Panc1 (cell line): ENCODE data around the gene ATXN3L.

Experiments
- POLR2AphosphoS5 ChIP-seq: IDR thresholded peaks from 2 replicates; pipeline ENCODE4 v1.6.1; 2012; ENCODE audit warnings: mild to moderate bottlenecking, low read depth, low read length, moderate library complexity
- SIN3A ChIP-seq: IDR thresholded peaks from 2 replicates; pipeline ENCODE4 v1.6.1; 2012; ENCODE audit warnings: low read depth, mild to moderate bottlenecking, low read length, moderate library complexity, borderline replicate concordance; ENCODE audit not compliant: insufficient read depth
- TCF7L2 ChIP-seq: IDR thresholded peaks from 2 replicates; pipeline ENCODE4 v1.6.1; 2011; ENCODE audit warnings: mild to moderate bottlenecking, low read depth, low read length, inconsistent platforms
- TF ChIP-seq, protein P1 (sequence below): fragments of 450-650 bp; IDR thresholded peaks from 2 replicates; pipeline ENCODE4 v1.5.1; 2017; ENCODE audit warnings: mild to moderate bottlenecking
- TF ChIP-seq, protein P2 (sequence below), 2 experiments: IDR thresholded peaks; 2 replicates each; pipeline ENCODE4 v1.6.1; 2011 to 2012; ENCODE audit warnings: low read depth in 2 of 2, control low read depth in 1 of 2, low read length in 1 of 2, mild to moderate bottlenecking in 1 of 2, moderate library complexity in 1 of 2; ENCODE audit not compliant: insufficient read depth in 1 of 2

DNA sequence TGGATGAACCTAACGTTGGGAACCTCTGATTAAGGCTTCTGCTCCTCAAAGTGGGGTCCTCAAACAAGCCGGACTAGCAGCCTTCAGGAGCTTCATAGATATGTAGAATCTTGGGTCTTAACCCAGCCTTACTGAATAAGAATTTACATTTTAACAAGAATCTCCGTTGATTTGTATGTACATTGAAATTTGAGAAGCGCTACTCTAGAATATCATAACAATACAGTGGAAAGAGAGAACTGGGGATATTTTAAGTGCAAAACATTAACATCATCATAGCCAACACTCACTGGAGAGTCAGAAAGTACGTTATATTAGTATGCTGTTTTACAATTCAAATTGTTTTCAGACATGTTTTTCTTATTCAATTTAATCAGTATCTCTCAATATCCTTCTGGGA is 31.2 kb downstream of the ATXN3L start:
- TF ChIP-seq, protein P1, sequence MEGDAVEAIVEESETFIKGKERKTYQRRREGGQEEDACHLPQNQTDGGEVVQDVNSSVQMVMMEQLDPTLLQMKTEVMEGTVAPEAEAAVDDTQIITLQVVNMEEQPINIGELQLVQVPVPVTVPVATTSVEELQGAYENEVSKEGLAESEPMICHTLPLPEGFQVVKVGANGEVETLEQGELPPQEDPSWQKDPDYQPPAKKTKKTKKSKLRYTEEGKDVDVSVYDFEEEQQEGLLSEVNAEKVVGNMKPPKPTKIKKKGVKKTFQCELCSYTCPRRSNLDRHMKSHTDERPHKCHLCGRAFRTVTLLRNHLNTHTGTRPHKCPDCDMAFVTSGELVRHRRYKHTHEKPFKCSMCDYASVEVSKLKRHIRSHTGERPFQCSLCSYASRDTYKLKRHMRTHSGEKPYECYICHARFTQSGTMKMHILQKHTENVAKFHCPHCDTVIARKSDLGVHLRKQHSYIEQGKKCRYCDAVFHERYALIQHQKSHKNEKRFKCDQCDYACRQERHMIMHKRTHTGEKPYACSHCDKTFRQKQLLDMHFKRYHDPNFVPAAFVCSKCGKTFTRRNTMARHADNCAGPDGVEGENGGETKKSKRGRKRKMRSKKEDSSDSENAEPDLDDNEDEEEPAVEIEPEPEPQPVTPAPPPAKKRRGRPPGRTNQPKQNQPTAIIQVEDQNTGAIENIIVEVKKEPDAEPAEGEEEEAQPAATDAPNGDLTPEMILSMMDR, result no peak
- TF ChIP-seq SIN3A (no peak), POLR2AphosphoS5 (no peak), TCF7L2 (no peak)
- TF ChIP-seq, protein P2, sequence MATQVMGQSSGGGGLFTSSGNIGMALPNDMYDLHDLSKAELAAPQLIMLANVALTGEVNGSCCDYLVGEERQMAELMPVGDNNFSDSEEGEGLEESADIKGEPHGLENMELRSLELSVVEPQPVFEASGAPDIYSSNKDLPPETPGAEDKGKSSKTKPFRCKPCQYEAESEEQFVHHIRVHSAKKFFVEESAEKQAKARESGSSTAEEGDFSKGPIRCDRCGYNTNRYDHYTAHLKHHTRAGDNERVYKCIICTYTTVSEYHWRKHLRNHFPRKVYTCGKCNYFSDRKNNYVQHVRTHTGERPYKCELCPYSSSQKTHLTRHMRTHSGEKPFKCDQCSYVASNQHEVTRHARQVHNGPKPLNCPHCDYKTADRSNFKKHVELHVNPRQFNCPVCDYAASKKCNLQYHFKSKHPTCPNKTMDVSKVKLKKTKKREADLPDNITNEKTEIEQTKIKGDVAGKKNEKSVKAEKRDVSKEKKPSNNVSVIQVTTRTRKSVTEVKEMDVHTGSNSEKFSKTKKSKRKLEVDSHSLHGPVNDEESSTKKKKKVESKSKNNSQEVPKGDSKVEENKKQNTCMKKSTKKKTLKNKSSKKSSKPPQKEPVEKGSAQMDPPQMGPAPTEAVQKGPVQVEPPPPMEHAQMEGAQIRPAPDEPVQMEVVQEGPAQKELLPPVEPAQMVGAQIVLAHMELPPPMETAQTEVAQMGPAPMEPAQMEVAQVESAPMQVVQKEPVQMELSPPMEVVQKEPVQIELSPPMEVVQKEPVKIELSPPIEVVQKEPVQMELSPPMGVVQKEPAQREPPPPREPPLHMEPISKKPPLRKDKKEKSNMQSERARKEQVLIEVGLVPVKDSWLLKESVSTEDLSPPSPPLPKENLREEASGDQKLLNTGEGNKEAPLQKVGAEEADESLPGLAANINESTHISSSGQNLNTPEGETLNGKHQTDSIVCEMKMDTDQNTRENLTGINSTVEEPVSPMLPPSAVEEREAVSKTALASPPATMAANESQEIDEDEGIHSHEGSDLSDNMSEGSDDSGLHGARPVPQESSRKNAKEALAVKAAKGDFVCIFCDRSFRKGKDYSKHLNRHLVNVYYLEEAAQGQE (IDR thresholded peaks at IDR 0.05; ENCODE audit: insufficient read depth in 1 of 2, low read depth in 2 of 2, low read length in 1 of 2), result no peak
